ENCODE data around the gene GULP1. TPM values are rescaled to one million over a fixed set of nuclear protein-coding genes. Genes with fewer than 3 reads are reported as not detected.

GULP1 gene
- total RNA-seq, 1 donor from 2014 or later: 39.1 TPM

- Mint-ChIP-seq H3K9me3 (peaks cover 12% of the 10 kb centered on the region), H3K27me3 (ENCODE audit: low read depth) (no peaks in the 10 kb centered on the region), H3K27ac (ENCODE audit: unreplicated experiment) (no peak overlapping the region), H3K36me3 (ENCODE audit: low read depth) (peaks cover 16% of the 10 kb centered on the region), H3K4me1 (peaks cover 41% of the 10 kb centered on the region), H3K4me3 (no peak overlapping the region)
- TF ChIP-seq CTCF (conservative IDR thresholded peaks at IDR 0.05): no peak
- DNase-seq (ENCODE audit: low read depth, low spot score): no peak
Measured at GRCh38 chr2:188309364-188309763, 17.7 kb downstream of the GULP1 start.

GRCh38 chr2:188314314-188315054, 22.8 kb downstream of the GULP1 start:
- peaks cover 36% of the 10 kb centered on the region for H3K4me1 Mint-ChIP-seq
- H3K4me3 Mint-ChIP-seq: peak overlapping the region; percentile 21
- no peak for TF ChIP-seq CTCF (conservative IDR thresholded peaks at IDR 0.05)
- H3K27ac Mint-ChIP-seq (ENCODE audit: unreplicated experiment): peak overlapping the region; percentile 4
- H3K27me3 Mint-ChIP-seq (ENCODE audit: low read depth): no peaks in the 10 kb centered on the region
- peaks cover 15% of the 10 kb centered on the region for H3K9me3 Mint-ChIP-seq
- H3K36me3 Mint-ChIP-seq (ENCODE audit: low read depth): peaks cover 23% of the 10 kb centered on the region
- no peak for DNase-seq (ENCODE audit: low read depth, low spot score)

- no peak for DNase-seq (ENCODE audit: low read depth, low spot score)
- H3K4me1 Mint-ChIP-seq: peaks cover 33% of the 10 kb centered on the region
- H3K27ac Mint-ChIP-seq (ENCODE audit: unreplicated experiment): no peak overlapping the region
- H3K36me3 Mint-ChIP-seq (ENCODE audit: low read depth): peaks cover 22% of the 10 kb centered on the region
- H3K9me3 Mint-ChIP-seq: peaks cover 17% of the 10 kb centered on the region
- H3K27me3 Mint-ChIP-seq (ENCODE audit: low read depth): no peaks in the 10 kb centered on the region
- TF ChIP-seq CTCF (conservative IDR thresholded peaks at IDR 0.05): no peak
- H3K4me3 Mint-ChIP-seq: no peak overlapping the region
Measured at GRCh38 chr2:188315750-188316149, 24.1 kb downstream of the GULP1 start.

GRCh38 chr2:188316342-188316741, 24.7 kb downstream of the GULP1 start:
- H3K27me3 Mint-ChIP-seq (ENCODE audit: low read depth): no peaks in the 10 kb centered on the region
- H3K36me3 Mint-ChIP-seq (ENCODE audit: low read depth): peaks cover 22% of the 10 kb centered on the region
- DNase-seq (ENCODE audit: low read depth, low spot score): no peak
- peak overlapping the region; percentile 86 for H3K27ac Mint-ChIP-seq (ENCODE audit: unreplicated experiment)
- H3K4me1 Mint-ChIP-seq: peaks cover 33% of the 10 kb centered on the region
- TF ChIP-seq CTCF (conservative IDR thresholded peaks at IDR 0.05): no peak
- peaks cover 17% of the 10 kb centered on the region for H3K9me3 Mint-ChIP-seq
- H3K4me3 Mint-ChIP-seq: no peak overlapping the region

- TF ChIP-seq CTCF (conservative IDR thresholded peaks at IDR 0.05): no peak
- no peak overlapping the region for H3K4me3 Mint-ChIP-seq
- H3K27ac Mint-ChIP-seq (ENCODE audit: unreplicated experiment): no peak overlapping the region
- peaks cover 17% of the 10 kb centered on the region for H3K9me3 Mint-ChIP-seq
- no peak for DNase-seq (ENCODE audit: low read depth, low spot score)
- H3K36me3 Mint-ChIP-seq (ENCODE audit: low read depth): peaks cover 22% of the 10 kb centered on the region
- peaks cover 33% of the 10 kb centered on the region for H3K4me1 Mint-ChIP-seq
- H3K27me3 Mint-ChIP-seq (ENCODE audit: low read depth): no peaks in the 10 kb centered on the region
Measured at GRCh38 chr2:188316791-188317423, 25.2 kb downstream of the GULP1 start.

Data from neural crest cell (in vitro differentiated cells).